ENCODE measurements around the gene ZNF579. TPM values are rescaled to one million over a fixed set of nuclear protein-coding genes. Genes with fewer than 3 reads are reported as not detected.

Gene ZNF579
- total and polyA plus RNA-seq, 9 donors = 4.7 to 18.5 (median 13.2) TPM

DNA sequence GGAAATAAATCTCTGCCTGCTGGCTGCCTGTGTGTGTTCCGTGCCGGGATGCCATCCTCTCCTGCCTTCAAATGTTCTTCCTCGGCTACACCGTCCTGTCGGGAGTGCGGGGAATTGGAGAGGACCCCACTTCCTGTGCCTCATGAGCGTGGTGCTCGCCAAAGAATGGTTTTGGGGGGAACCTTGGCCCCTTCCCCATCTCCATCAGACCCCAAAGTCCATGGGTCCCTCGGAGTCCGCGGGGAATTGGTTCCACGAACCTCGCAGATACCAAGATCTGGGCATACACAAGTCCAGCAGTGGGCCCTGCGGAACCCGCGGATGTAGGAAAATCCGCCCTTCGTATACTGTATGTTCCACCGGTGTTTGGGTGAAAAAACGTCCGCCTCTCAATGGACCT, 22.5 kb upstream of the ZNF579 start:
- DNase-seq = no peak
- no peaks in the 10 kb centered on the region for H3K9me3 ChIP-seq (replicated peaks; ENCODE audit: control insufficient read depth, low read depth, low read length)
- peaks cover 15% of the 10 kb centered on the region for H3K36me3 ChIP-seq (ENCODE audit: control insufficient read depth, insufficient read depth, low read length)
- no peak overlapping the region for H3K4me3 ChIP-seq (ENCODE audit: low read length)
- H3K27me3 ChIP-seq (ENCODE audit: control insufficient read depth, insufficient read depth, low read length) = no peaks in the 10 kb centered on the region
- peaks cover 22% of the 10 kb centered on the region for H3K4me1 ChIP-seq (ENCODE audit: control insufficient read depth, insufficient read depth, low read length)
- 92% methylated on average over 13 of the region's 21 CpGs for WGBS (ENCODE audit: insufficient coverage)
- no peak overlapping the region for H3K27ac ChIP-seq (ENCODE audit: low read length)

DNA sequence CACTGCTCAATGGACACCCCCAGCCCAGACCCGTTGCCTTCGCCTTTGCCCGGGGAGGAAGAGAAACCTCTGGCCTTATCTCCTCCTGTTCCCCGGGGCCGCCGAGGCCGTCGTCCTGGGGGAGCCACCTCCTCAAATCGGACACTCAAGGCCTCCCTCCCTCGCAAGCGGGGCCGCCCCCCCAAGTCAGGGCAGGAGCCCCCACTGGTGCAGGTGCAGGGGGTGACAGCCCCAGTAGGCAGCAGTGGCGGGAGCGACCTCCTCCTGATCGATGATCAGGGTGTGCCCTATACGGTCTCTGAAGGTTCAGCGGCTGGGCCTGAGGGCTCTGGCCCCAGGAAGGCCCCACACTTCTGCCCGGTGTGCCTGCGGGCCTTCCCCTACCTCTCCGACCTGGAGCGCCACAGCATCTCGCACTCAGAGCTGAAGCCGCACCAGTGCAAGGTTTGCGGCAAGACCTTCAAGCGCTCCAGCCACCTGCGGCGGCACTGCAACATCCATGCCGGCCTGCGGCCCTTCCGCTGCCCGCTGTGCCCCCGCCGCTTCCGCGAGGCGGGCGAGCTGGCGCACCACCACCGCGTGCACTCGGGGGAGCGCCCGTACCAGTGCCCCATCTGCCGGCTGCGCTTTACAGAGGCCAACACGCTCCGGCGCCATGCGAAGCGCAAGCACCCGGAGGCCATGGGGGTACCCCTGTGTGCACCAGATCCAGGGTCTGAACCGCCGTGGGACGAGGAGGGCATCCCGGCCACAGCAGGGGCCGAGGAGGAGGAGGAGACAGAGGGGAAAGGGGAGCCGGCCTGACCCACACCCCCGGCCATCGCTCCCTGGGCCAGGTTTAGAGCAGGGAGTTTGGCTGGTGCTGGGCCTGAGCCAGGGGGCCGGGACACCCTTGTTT, 21.7 kb upstream of the ZNF579 start:
- H3K4me1 ChIP-seq (ENCODE audit: control insufficient read depth, insufficient read depth, low read length) = peaks cover 22% of the 10 kb centered on the region
- no peak for DNase-seq
- peaks cover 21% of the 10 kb centered on the region for H3K36me3 ChIP-seq (ENCODE audit: control insufficient read depth, insufficient read depth, low read length)
- H3K4me3 ChIP-seq (ENCODE audit: low read length) = no peak overlapping the region
- H3K9me3 ChIP-seq (replicated peaks; ENCODE audit: control insufficient read depth, low read depth, low read length) = no peaks in the 10 kb centered on the region
- no peaks in the 10 kb centered on the region for H3K27me3 ChIP-seq (ENCODE audit: control insufficient read depth, insufficient read depth, low read length)
- H3K27ac ChIP-seq (ENCODE audit: low read length) = no peak overlapping the region
- WGBS (ENCODE audit: insufficient coverage) = 89% methylated on average over 57 of the region's 60 CpGs

DNA sequence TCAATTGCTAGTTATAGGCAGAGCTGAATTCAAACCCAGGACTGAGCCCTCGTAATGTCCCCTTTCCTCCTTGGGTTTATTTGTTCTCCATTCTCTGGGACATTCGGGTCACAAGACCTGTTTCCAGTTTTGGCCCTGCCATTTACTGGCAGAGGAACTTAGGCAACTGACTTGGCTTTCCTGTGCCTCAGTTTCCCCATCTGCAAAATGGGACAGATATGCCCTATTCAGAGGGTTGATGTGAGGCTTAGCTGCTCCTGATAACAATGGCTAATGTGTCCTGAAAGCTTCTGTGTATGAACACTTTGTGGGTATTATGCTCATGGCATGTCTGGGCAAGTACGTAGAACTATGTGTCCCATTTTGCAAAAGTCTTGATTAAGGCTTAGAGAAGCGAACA, 20.4 kb upstream of the ZNF579 start:
- Histone ChIP-seq H3K9me3 (replicated peaks; ENCODE audit: control insufficient read depth, low read depth, low read length) (no peaks in the 10 kb centered on the region), H3K27ac (ENCODE audit: low read length) (peak overlapping the region; percentile 88), H3K27me3 (ENCODE audit: control insufficient read depth, insufficient read depth, low read length) (no peaks in the 10 kb centered on the region), H3K4me1 (ENCODE audit: control insufficient read depth, insufficient read depth, low read length) (peaks cover 13% of the 10 kb centered on the region), H3K36me3 (ENCODE audit: control insufficient read depth, insufficient read depth, low read length) (peaks cover 26% of the 10 kb centered on the region), H3K4me3 (ENCODE audit: low read length) (peak overlapping the region; percentile 57)
- WGBS (ENCODE audit: insufficient coverage) = 89% methylated on average over 4 of the region's 4 CpGs
- no peak for DNase-seq

- peaks cover 13% of the 10 kb centered on the region for H3K4me1 ChIP-seq (ENCODE audit: control insufficient read depth, insufficient read depth, low read length)
- WGBS (ENCODE audit: insufficient coverage) = no CpG with 5 or more reads among the region's 15 CpGs
- no peak for DNase-seq
- H3K4me3 ChIP-seq (ENCODE audit: low read length) = peak overlapping the region; percentile 57
- H3K27me3 ChIP-seq (ENCODE audit: control insufficient read depth, insufficient read depth, low read length) = no peaks in the 10 kb centered on the region
- no peaks in the 10 kb centered on the region for H3K9me3 ChIP-seq (replicated peaks; ENCODE audit: control insufficient read depth, low read depth, low read length)
- peaks cover 30% of the 10 kb centered on the region for H3K36me3 ChIP-seq (ENCODE audit: control insufficient read depth, insufficient read depth, low read length)
- peak overlapping the region; percentile 88 for H3K27ac ChIP-seq (ENCODE audit: low read length)
These were observed 20.0 kb upstream of the ZNF579 start for GRCh38 chr19:55600662-55601028.

GRCh38 chr19:55599842-55600661, 19.4 kb upstream of the ZNF579 start, which contains the start of gene ZNF524:
TSS of gene ZNF524 (plus strand) at chr19:55600288. CDS start at chr19:55602113, 1,825 bp downstream.
- 0% methylated on average over 58 of the region's 97 CpGs for WGBS (ENCODE audit: insufficient coverage)
- H3K4me3 ChIP-seq (ENCODE audit: low read length) = peak within 1 kb of the TSS; percentile 92
- no peaks in the 10 kb centered on the region for H3K9me3 ChIP-seq (replicated peaks; ENCODE audit: control insufficient read depth, low read depth, low read length)
- DNase-seq = peak; percentile 97
- peaks cover 33% of the 10 kb centered on the region for H3K36me3 ChIP-seq (ENCODE audit: control insufficient read depth, insufficient read depth, low read length)
- H3K27me3 ChIP-seq (ENCODE audit: control insufficient read depth, insufficient read depth, low read length) = no peaks in the 10 kb centered on the region
- H3K27ac ChIP-seq (ENCODE audit: low read length) = peak within 1 kb of the TSS; percentile 100
- H3K4me1 ChIP-seq (ENCODE audit: control insufficient read depth, insufficient read depth, low read length) = peaks cover 15% of the 10 kb centered on the region

DNA sequence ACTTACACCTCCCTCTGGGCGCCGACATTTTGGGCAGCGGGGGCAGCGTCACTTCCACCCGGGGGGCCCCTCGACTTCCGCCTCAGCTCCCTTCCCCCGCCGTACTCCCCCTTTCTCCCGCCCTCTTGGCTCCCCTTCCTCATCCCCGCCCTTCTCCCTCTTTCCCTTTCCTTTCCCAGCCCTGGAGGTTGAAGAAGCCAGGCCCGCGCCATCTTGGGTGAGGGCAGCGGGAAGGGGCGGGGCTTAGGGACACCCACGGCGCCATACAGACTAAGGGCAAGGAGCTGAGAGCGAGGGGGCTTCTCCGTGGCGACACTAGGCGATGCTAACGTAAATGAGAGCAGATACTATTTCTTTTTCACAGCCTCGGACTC, 18.8 kb upstream of the ZNF579 start, which contains the start of gene FIZ1:
TSS of gene FIZ1 (minus strand) at position 50 of the 374 bp plus-strand sequence. CDS start 1,652 bp downstream, outside the sequence.
- Histone ChIP-seq H3K27me3 (ENCODE audit: control insufficient read depth, insufficient read depth, low read length) (no peaks in the 10 kb centered on the region), H3K4me3 (ENCODE audit: low read length) (peak within 1 kb of the TSS; percentile 92), H3K27ac (ENCODE audit: low read length) (peak within 1 kb of the TSS; percentile 100), H3K4me1 (ENCODE audit: control insufficient read depth, insufficient read depth, low read length) (peaks cover 11% of the 10 kb centered on the region), H3K36me3 (ENCODE audit: control insufficient read depth, insufficient read depth, low read length) (peaks cover 38% of the 10 kb centered on the region), H3K9me3 (replicated peaks; ENCODE audit: control insufficient read depth, low read depth, low read length) (no peaks in the 10 kb centered on the region)
- peak; percentile 100 for DNase-seq
- 0% methylated on average over 21 of the region's 23 CpGs for WGBS (ENCODE audit: insufficient coverage)

GRCh38 chr19:55598719-55599467, 18.2 kb upstream of the ZNF579 start:
- Histone ChIP-seq H3K27me3 (ENCODE audit: control insufficient read depth, insufficient read depth, low read length) (no peaks in the 10 kb centered on the region), H3K4me3 (ENCODE audit: low read length) (peak overlapping the region; percentile 92), H3K27ac (ENCODE audit: low read length) (peak overlapping the region; percentile 100), H3K36me3 (ENCODE audit: control insufficient read depth, insufficient read depth, low read length) (peaks cover 41% of the 10 kb centered on the region), H3K4me1 (ENCODE audit: control insufficient read depth, insufficient read depth, low read length) (peaks cover 9% of the 10 kb centered on the region), H3K9me3 (replicated peaks; ENCODE audit: control insufficient read depth, low read depth, low read length) (no peaks in the 10 kb centered on the region)
- DNase-seq = peak; percentile 95
- 6% methylated on average over 22 of the region's 26 CpGs for WGBS (ENCODE audit: insufficient coverage)

GRCh38 chr19:55598034-55598433, 17.4 kb upstream of the ZNF579 start:
- Histone ChIP-seq H3K36me3 (ENCODE audit: control insufficient read depth, insufficient read depth, low read length) (peaks cover 47% of the 10 kb centered on the region), H3K4me3 (ENCODE audit: low read length) (no peak overlapping the region), H3K9me3 (replicated peaks; ENCODE audit: control insufficient read depth, low read depth, low read length) (no peaks in the 10 kb centered on the region), H3K27me3 (ENCODE audit: control insufficient read depth, insufficient read depth, low read length) (no peaks in the 10 kb centered on the region), H3K4me1 (ENCODE audit: control insufficient read depth, insufficient read depth, low read length) (peaks cover 9% of the 10 kb centered on the region), H3K27ac (ENCODE audit: low read length) (no peak overlapping the region)
- 82% methylated on average over 8 of the region's 9 CpGs for WGBS (ENCODE audit: insufficient coverage)
- no peak for DNase-seq

DNA sequence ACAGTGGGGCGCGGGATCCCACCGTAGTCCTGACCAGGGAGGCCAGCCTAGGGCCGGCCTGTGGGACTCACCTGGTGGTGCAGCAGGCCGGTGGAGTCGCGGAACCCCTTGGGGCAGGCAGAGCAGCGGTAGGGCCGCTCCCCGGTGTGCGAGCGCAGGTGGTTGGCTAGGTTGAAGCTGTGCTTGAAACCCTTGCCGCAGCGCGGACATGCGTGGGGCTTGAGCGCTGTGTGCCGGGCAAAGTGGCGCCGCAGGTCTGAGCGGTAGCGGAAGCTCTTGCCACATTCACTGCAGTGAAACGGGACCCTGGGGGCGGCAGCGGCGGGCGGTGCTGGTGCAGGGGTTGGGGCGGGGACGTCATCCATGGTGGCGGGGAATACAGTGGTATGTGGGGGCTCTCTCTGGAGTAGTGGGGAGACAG, 16.9 kb upstream of the ZNF579 start:
- DNase-seq = no peak
- no peaks in the 10 kb centered on the region for H3K9me3 ChIP-seq (replicated peaks; ENCODE audit: control insufficient read depth, low read depth, low read length)
- no peak overlapping the region for H3K27ac ChIP-seq (ENCODE audit: low read length)
- peaks cover 44% of the 10 kb centered on the region for H3K36me3 ChIP-seq (ENCODE audit: control insufficient read depth, insufficient read depth, low read length)
- WGBS (ENCODE audit: insufficient coverage) = 96% methylated on average over 22 of the region's 30 CpGs
- peaks cover 9% of the 10 kb centered on the region for H3K4me1 ChIP-seq (ENCODE audit: control insufficient read depth, insufficient read depth, low read length)
- no peak overlapping the region for H3K4me3 ChIP-seq (ENCODE audit: low read length)
- no peaks in the 10 kb centered on the region for H3K27me3 ChIP-seq (ENCODE audit: control insufficient read depth, insufficient read depth, low read length)
